ENCODE results near the gene RNF207.

The RNF207 gene

DNA sequence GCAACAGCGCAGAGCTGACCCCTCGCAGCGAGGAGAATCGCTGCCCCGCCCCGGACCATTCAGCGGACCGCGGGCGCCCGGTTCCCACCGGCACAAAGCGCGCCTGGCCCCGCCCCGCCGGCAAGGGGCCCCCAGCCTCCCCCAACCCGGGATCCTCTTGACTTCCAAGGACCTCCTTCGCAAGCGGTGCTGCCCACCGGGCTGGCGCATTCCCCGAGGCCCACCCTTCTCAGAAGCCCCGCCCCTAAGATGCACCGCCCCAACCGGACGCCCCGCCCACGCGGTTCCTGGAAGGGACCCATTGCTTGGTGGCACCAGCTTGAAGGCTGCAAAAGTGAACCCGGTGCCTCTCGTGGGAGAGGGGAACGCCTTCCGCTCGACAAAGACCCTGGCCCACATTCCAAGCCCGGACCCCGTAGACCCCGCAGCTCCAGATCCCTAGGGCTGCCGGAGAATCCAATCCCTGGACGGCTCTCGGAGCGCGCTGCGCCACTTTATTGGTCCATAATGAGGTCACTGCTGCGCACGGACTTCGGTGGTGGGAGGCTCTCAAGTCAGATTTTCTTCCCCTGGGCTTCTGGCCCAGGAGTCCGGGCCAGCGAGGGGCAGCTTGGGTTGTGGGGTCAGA is 40.1 kb downstream of the RNF207 start:
- no peak overlapping the region for H3K27ac ChIP-seq
- POLR2A ChIA-PET (ENCODE audit: low non-redundant PET), result no interaction called here
- TF ChIP-seq, protein P1, sequence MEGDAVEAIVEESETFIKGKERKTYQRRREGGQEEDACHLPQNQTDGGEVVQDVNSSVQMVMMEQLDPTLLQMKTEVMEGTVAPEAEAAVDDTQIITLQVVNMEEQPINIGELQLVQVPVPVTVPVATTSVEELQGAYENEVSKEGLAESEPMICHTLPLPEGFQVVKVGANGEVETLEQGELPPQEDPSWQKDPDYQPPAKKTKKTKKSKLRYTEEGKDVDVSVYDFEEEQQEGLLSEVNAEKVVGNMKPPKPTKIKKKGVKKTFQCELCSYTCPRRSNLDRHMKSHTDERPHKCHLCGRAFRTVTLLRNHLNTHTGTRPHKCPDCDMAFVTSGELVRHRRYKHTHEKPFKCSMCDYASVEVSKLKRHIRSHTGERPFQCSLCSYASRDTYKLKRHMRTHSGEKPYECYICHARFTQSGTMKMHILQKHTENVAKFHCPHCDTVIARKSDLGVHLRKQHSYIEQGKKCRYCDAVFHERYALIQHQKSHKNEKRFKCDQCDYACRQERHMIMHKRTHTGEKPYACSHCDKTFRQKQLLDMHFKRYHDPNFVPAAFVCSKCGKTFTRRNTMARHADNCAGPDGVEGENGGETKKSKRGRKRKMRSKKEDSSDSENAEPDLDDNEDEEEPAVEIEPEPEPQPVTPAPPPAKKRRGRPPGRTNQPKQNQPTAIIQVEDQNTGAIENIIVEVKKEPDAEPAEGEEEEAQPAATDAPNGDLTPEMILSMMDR (conservative IDR thresholded peaks at IDR 0.05; ENCODE audit: low read depth), result no peak
- DNase-seq (ENCODE audit: low spot score), result no peak
- CTCF ChIA-PET, result interaction anchor here (0.5 to 3.0 kb wide), 33 partner anchors 11 to 754 kb away, joined by 3 to 45 read pairs (median 4); partner anchors contain the start of genes ACOT7 and GPR153

DNA sequence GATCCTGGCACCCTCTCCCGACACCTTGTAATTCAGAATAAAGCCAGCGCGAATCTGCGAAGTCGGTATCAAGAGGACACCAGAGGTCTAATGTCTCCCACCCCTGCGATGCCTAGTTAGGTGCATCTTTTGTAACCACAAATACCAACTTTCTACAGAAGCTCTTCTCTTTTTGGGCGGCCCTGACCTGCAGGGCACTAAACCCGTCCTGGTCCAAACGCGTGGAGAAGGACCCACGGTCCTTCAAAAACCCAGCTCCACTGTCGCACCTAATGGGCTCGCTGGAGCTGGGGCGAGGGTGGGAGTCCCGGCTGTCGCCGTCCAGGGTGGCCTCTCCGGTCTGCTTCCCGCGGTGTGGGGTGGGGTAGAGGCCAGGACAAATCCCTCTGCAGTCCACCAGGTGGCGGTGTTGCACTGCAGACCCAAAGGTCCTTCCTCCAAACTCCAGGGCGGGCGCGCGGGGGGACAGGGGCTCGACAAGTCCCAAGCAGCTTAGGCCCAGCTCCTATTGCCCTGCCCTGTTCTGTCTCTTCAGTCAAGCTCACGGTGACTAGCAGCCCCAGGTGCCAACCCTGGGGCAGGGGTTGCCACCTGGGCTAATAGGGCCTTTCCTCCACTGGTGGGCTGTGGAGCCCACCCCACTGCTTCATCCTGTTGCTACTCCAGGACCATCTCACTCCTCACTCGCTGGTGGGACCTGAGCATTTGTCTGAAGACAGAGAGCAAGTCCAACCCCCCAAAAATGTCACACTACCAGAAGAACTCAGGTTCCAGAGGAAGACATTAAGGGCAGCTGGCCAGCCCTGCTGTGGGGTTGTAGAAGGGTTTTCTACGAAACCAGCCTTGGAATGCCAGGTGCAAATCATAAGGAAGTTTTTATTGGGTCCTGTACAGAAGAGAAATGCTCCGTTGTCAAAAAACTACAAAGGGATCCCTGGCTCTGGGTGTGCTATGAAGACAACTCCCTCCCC is 40.9 kb downstream of the RNF207 start:
- H3K27ac ChIP-seq, result no peak overlapping the region; the same call in 1 of the 2 replicates
- peak; percentile 84 for DNase-seq (ENCODE audit: low spot score)
- TF ChIP-seq, protein P1 (conservative IDR thresholded peaks at IDR 0.05; ENCODE audit: low read depth), result peak; percentile 92
- CTCF ChIA-PET, result interaction anchor here (0.5 to 3.0 kb wide), 52 partner anchors 8 to 480 kb away, joined by 3 to 45 read pairs (median 3); partner anchors contain the start of genes ACOT7 and GPR153
- POLR2A ChIA-PET (ENCODE audit: low non-redundant PET), result interaction anchor here (0.6 kb wide), 1 partner anchor 119 kb away, joined by 3 read pairs; no protein-coding TSS in a partner anchor

DNA sequence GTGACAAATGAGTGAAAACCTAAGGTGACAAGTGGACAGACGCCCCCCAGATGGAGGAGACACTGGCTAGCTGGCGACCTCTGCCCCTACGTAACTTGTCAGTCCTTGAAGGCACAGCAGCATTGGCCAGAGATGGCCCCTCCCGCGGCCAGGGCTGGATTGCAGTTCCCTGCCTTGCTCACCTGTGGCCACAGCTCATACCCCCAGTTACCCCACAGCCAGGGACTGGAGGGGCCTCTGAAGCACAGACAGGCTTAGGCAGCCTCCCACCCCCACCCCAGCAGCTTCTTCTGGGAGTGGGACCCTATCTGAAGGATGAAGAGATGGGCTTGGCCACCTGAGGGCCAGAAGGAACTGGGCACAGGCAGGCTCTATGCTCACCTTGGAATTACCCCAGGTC is 41.7 kb downstream of the RNF207 start:
- ChIA-PET CTCF (interaction anchor here (0.6 to 3.0 kb wide), 20 partner anchors 9 to 305 kb away, joined by 3 to 45 read pairs (median 3); no protein-coding TSS in a partner anchor), POLR2A (ENCODE audit: low non-redundant PET) (interaction anchor here (0.6 kb wide), 1 partner anchor 120 kb away, joined by 3 read pairs; no protein-coding TSS in a partner anchor)
- no peak for DNase-seq (ENCODE audit: low spot score)
- H3K27ac ChIP-seq, result no peak overlapping the region; the same call in 1 of the 2 replicates
- TF ChIP-seq, protein P1 (conservative IDR thresholded peaks at IDR 0.05; ENCODE audit: low read depth), result no peak

DNA sequence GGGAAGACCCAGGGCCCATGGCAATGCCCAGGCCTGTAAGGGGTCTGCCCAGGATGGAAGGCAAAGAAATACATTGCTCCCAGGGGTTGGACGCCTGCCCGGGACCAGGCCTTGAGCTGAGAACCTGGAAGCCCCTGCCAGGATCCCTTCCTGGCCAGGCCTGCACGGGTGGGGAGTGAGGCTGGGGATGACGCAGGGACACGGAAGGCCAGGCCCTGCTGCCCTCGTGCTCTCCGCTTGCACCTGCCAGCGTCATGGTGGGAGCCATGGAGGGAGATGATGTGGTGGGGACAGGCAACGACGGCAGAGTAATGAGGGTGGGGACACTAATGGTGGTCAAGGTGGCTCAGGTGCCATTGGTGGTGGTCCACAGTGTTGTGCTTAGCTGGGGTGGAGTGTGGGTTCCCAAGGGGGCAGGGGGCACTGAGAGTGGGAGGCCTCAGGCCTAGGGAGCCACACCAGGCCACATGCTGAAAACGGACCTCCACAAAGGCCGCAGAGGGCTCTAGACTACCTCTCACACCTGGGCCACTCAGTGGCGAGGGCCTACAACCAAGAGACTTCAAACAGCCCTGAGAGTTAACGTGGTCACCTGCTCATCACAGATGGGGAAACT is 42.4 kb downstream of the RNF207 start:
- POLR2A ChIA-PET (ENCODE audit: low non-redundant PET), result no interaction called here
- CTCF ChIA-PET, result interaction anchor here (0.5 to 3.0 kb wide), 9 partner anchors 9 to 1162 kb away, joined by 3 to 45 read pairs (median 3); no protein-coding TSS in a partner anchor

DNA sequence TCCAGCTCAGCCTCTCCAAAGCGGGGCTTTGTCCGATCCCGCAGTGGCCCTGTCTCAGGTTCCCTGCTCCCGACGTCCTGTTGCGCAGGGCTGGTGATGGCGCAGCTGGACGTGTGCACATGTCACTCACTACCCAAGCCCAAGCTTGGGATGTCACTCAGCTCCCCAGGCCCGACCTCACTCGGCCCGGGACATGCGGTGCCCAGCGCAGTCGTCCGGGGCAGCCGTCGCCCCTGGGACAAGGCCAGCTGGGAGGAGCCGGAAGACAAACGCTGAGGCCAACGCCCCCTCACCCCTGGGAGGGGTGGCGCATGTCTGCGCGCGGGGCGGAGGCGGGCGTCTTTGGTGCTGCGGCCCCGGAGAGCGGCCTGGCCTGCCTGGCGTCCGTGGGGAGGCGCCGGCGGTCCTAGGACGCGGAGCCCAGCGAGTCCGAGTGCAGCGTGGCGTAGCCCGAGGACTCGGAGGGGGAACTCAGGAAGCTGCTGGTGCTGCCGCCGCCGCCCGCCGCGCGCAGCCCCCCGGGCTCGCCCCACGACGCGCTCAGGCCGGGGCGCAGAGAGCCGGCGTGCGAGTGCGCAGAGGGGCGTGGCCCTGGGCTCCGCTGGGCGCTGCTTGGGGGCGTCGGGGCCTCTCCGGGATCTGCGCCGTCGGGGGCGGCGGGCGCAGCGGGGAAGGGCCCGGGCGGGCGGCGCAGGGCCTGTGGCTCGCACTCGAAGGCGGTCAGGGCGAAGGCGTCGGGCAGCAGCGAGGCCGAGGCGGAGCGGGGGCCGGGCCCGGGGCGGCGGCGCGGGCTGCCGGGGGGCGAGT is 43.2 kb downstream of the RNF207 start:
- no peak for DNase-seq (ENCODE audit: low spot score)
- H3K27ac ChIP-seq, result no peak overlapping the region
- TF ChIP-seq, protein P1 (conservative IDR thresholded peaks at IDR 0.05; ENCODE audit: low read depth), result no peak; the same call in 1 of the 2 replicates
- POLR2A ChIA-PET (ENCODE audit: low non-redundant PET), result no interaction called here
- CTCF ChIA-PET, result interaction anchor here (0.5 to 1.0 kb wide), 4 partner anchors 94 to 1446 kb away, joined by 3 read pairs; no protein-coding TSS in a partner anchor

More for the DNA sequence above, 42.4 kb downstream of the RNF207 start:
- TF ChIP-seq, protein P1 (conservative IDR thresholded peaks at IDR 0.05; ENCODE audit: low read depth), result no peak
- DNase-seq (ENCODE audit: low spot score), result no peak
- no peak overlapping the region for H3K27ac ChIP-seq

Measured in RWPE1 (cell line).